HG03103 (cell line): ENCODE measurements around the gene GABRB1.
A peak's percentile ranks its signal among the peaks of the same experiment; 100 is the strongest.

Experiments used
- ATAC-seq: cut with Tn5 transposase; IDR thresholded peaks from one replicate; pipeline ENCODE4 v1.9.1; 2021; ENCODE audit warnings: low read depth; ENCODE audit not compliant: unreplicated experiment

Gene GABRB1

DNA sequence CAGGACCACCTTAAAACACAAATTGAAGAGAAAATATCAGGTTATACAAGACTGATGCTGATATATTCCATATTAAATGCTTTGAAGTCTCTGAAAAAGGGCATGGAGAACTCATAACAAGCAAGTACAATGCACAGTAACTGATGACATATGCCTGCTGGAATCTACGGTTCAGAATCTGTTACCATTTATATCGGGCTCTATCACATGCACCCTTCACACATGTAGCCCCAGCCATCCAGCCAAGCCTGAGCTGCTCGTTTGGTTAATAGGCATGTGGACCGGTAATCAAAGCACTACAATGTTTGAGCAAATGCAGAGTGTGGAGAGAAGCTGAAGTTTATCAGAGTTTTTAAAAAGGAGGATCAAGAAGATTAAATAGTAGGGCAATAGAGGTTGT, 420.3 kb downstream of the GABRB1 start:
- no peak for ATAC-seq

DNA sequence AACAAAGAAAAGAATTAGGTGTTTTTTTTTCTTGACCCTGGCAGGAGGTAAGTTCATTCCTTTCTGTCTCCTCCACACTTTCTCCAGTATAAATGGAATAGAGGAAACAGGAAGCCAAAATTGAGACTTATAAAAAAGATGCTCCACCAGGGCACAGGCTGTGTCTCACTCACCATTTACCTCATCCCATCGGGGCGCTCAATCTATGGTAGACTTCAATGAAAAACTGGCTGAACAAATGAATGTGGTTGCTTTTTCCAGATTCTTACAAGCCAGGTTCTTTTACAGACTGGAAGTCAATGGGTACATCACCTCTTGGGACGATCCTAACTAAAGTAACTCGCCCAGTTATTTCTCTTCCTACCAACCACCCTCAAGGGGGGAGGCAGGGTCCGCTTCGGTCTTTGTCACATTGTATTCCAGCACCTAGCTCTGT, 431.4 kb downstream of the GABRB1 start:
- ATAC-seq, result peak; percentile 16

DNA sequence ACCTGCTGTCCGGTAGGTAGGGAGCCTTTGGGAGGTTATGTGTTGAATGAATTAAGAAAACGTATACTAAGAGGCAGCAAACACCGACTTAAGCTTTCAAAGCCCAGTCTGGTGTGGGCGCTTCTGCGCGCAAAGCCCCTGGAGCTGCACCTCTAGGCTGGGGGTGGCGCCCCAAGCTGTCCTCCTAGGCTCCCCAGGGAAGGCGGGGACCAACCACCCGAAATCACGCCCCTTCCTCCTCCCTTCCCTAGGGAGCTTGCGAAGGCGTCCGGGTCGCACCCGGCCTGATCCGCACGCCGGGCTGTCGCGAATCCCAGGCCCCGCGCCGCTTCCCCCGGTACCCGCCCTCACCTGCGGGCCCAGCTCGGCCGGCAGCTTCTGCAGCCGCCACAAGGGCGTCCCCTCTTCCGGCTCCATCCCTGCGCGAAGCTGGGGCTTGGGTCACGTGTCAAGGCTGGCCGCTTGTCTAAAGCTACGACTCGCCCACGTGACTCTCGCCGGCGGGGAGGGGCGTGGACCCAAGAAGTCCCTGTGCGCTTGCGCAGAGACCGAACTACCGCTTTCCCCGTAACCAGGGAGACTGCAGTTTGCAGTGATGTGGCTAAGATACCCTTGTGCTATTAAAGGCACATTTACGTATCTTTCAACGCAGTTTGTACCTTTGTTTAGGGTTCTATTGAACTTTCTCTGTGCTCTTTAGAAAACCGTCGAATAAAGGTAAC, 432.0 kb downstream of the GABRB1 start, which contains the start of gene COMMD8:
TSS of gene COMMD8 (minus strand) at position 468 of the 722 bp plus-strand sequence. CDS start at position 417, 51 bp downstream.
- ATAC-seq, result peak; percentile 80

DNA sequence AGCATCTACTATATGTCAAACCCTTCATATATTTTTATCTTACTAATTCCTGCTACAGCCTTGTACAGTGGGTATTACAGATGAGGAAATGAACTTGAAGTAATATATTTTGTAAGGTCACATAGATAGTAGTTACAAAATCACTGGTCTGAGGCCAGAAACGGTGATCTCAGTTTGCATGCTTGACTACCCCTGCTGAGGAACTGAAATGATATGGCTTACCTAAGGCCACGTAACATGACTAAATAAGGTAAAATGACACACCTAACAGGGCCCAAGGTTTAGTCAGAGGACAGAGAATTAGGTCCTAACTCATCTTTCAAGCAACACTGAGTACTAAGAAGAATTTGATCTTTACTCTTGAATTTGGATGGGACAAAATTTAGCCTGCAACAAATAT, 433.6 kb downstream of the GABRB1 start:
- ATAC-seq, result peak; percentile 36

DNA sequence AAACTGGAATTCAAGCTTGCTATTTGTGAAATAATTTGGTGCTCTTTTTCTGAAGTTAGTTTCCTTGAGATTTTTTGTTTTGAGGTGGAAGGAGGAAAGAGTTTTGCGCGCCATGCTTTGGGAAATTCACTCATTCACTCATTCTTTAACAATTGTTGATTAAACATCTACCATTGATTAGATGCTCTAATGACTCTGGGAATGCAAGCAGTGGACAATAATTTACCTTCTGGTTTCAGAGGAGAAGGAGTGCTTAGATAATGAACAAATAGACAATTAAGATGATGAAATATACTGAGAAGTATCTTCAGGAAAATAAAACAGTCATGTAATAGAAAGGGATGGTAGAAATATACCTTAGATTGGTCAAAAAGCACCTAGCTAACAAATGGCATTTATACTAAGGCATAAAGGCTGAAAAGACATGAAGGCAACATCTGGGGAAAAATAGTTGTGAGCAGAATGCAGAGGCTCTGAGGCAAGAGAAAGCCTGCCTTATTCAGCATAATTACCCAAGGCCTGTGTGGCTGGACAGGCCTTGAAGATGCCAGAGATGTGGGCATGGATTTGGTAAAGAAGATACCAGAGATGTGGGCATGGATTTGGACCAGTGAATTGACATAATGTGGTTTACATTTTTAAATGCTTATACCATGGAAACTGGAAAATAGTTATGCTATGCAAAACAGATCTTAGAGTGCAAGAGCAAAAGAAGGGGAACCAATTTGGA, 434.9 kb downstream of the GABRB1 start:
- ATAC-seq, result no peak

DNA sequence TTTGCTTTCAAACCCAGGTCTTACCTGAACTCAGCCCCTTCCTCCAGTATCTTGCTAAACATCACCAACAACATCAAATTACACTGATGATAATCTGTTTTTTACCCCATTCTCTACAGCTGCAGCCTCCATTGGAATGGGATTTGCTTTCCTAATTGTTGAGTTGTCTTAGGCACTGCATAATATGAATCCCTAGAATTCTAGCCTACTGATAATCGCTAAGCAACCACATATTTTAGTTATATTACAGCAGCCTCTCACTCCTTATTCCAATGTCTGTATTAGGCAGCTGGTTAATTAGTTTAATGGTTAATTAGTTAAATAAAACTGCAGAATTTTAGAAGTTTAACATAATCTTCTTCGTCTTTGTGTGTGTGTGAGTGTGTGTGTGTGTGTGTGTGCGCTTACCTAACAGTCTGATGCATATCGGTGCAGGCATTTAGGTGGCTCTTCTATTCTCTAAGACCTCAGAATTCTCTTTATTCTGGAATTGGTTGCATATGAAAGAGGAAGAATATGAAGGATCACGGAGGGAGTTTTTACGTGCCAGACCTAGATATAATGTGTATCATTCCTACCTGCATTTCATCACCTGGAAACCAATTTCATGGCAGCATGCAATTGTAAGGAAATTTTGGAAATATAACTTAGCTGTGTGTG, 437.5 kb downstream of the GABRB1 start:
- ATAC-seq, result no peak

DNA sequence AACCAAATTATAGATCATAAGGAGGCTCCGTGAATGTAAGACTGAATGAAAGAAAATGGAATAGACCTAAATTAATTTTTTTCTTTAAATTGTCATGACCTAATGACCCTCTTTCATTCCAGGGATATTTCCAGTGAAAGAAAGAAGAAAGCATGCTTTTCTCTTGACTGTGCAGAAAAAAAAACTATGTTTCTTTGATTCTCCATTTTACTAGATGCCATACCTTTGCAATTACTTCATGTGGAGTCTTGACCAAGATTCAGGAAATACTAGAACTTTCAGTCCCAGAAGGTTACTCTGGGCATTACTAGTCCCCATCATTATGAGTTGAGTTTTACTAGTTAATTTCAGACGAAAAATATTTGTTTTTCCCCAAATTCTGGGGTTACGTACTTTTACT, 438.6 kb downstream of the GABRB1 start:
- no peak for ATAC-seq

DNA sequence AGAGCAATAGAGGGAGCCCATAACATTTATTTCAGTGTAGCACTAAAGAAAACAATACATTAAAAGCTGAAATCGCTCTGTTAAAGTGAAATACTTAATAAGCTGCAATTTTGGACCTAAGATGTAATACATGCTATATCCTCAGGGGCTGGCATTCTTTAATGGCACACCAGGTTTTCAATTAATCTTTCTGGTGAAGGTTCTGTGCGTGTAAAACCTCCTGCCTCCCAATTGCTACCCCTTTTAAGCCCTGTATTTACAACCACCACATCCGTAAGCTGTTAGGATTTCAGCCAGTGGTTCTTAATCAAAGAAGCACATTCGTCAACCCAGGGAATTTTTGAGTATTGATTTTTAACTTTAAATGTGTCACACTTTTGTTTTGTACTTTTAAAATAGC, 439.7 kb downstream of the GABRB1 start:
- ATAC-seq, result no peak

DNA sequence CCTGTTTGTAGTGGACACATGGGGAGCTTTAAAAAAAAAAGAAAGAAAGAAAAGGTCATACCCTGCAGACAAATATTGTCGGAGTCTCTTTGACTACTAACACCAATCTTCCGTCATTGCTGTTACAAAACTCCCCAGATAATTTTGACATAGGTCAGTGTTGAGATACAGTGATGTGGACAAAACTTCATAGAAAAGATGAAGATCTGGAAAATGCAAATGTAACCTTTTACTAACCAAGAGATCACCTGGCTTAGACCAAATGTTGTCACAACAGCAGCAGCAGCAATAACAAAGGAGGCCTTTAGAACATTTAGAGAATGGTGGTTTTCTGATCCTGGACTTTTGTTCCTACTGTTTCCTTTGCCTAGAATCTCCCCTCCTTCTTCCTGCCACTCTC, 440.2 kb downstream of the GABRB1 start:
- ATAC-seq, result no peak

DNA sequence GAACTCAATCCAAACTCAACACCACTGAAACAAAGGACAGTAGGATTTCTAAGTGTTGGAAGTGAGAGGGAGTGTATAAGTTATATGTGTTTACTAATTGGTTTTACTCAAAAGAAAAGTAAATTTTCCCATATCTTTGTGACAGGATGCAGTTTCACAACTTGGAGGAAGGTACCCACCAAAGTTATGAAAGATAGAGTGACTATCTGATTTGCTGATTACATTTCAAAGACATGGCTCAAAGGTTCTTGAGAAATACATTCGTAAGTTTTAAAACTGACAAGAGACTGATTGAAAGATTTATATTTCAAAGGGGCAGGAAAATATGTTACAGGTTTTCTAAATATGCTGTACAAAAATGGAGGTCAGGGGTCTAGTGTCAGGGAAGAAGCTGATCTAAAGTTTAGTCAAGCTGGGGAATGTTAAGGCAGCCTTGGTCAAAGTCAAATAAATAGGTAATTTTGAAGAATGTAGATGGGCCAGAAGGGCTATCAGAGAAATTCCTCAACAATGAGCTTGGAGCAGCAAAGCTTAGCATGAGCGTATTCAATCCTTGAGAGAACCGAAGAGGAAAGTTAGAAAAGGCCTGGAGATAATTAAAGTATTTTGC, 441.9 kb downstream of the GABRB1 start:
- ATAC-seq, result no peak

DNA sequence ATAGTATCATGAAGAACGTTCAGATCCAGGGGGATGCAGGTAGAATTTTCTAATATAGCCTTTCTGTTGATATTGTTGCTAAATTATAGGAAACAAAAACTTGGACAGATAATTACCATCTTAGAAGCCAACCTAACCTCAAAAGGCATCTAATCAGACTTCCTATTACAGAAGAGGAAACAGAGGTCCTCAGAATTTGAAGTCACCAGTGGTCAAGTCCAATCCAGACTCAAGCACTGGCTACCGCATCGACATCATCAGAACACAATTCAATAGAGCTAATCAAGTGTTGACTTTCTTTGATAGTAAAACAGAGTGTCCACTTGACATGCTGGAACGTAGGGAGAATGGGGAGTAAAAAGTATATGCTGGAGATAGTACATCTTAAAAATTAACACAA, 443.4 kb downstream of the GABRB1 start:
- ATAC-seq, result no peak

DNA sequence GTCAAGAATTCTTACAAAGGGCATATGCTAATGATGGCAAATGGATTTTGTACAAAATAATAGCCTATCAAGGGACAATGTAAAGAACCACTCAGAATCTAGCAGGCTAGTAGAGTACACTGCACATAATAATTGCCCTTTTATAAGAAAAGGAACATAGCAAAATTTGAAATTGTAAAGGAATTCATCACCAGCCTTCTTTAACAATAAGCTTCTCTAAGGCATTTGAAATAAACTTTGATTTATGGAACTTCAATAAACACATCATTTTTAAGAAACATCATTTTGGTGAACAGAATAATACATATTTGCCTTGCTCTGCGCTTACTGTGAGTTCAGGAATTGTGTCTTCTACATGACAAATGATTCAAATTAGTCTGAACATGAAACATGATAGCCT, 444.0 kb downstream of the GABRB1 start:
- ATAC-seq, result no peak
